ENCODE data around the gene EPS8L3. TPM values are rescaled to one million over a fixed set of nuclear protein-coding genes. Genes with fewer than 3 reads are reported as not detected.

Gene EPS8L3
- polyA plus RNA-seq, 1 donor = 0.86 TPM

GRCh38 chr1:109793486-109794318, 30.0 kb upstream of the EPS8L3 start:
- DNase-seq = peak; percentile 38

GRCh38 chr1:109793089-109793485, 29.4 kb upstream of the EPS8L3 start:
- DNase-seq = no peak

- DNase-seq = peak; percentile 93
These were observed 28.5 kb upstream of the EPS8L3 start for GRCh38 chr1:109792056-109792831.

GRCh38 chr1:109791495-109792043, 27.8 kb upstream of the EPS8L3 start:
- no peak for DNase-seq

- DNase-seq = no peak
These were observed 27.2 kb upstream of the EPS8L3 start for GRCh38 chr1:109790735-109791494.

DNA sequence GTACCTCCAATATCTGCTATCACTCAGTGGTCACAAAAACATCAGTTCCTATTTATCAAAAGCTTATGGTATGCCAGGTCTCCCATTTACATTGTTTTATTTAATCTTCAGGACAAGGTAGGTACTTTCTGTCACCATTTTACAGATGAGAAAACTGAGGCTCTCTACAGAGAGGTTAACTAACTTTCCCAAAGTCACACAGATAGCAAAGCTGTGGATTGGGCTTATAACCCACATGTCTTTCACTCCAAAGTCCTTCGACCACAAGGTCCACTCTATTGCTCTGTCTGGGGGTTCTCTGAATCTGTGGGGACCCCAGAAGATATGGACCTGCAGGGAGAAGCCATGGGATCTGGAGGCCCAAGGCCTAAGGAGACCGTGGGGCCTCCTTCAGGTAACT, 26.6 kb upstream of the EPS8L3 start:
- no peak for DNase-seq

- no peak for DNase-seq
These were observed 25.9 kb upstream of the EPS8L3 start for GRCh38 chr1:109789551-109790180.

- no peak for DNase-seq
These were observed 25.2 kb upstream of the EPS8L3 start for GRCh38 chr1:109788695-109789521.

GRCh38 chr1:109787845-109788601, 24.3 kb upstream of the EPS8L3 start:
- DNase-seq = no peak

DNA sequence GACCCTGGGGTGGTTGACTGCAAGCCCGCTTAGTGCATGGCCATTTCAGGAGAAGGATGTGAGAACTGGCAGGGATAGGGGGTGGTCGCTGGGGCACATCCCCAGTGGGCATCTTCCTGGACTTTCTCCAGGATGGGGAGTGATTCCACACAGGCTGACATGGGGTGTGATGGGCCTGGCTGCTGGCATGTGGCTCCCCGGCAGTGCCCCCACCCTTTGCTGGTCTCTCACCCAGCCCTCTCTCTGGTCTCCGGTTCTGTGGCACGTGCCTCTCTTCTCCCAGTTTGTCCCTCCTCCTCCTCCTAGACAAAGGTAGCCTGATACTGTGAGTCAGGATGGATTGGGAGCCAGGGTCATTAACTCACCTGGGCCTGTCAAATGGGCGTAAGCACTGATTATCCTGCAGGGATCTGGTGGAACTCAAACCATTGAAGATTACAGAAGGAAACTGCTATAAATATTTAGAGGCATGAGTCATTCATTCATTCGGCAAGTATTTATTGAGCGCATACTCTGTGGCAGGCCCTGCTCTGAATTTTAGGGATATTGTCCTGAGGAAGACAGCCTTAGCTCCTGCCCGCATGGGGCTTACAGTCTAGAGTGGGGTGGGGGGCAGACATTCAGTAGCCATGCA, 23.6 kb upstream of the EPS8L3 start:
- DNase-seq = no peak

- no peak for DNase-seq
These were observed 22.9 kb upstream of the EPS8L3 start for GRCh38 chr1:109786531-109787021.

GRCh38 chr1:109786112-109786480, 22.4 kb upstream of the EPS8L3 start:
- DNase-seq = no peak

GRCh38 chr1:109785446-109786111, 21.9 kb upstream of the EPS8L3 start:
- DNase-seq = no peak

DNA sequence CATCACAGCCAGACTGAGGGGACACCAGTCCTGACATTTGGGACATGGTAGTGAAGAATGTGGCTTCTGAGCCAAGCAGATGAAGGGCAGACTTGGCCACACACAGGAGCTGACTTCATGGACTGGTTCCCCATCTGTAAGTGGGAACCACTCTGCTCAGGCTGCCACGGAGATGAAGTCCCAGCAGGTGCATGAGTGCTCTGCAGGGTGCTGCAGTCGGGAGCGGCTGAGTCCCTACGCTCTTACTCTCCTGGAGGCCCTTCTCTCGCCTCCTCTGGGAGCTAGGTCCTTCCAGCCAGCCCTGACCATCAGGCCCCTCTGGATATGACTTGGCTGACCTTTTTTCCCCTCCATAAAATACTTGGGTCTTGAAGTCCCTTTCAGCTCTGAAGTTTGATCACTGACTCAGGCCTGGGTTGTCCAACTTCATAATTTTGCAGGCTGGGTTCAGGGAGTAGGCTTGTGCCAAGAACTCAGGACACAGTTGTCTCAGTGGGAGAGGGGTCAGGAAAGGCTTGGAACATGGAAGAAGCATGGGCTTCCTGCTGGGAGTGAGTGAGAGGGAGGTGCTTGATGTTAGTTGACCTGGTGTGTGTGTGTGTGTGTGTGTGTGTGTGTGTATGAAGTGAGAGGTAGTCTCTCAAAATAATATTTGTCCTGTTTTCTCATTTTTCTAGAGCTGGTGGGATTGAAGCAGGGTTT, 21.0 kb upstream of the EPS8L3 start:
- no peak for DNase-seq

DNA sequence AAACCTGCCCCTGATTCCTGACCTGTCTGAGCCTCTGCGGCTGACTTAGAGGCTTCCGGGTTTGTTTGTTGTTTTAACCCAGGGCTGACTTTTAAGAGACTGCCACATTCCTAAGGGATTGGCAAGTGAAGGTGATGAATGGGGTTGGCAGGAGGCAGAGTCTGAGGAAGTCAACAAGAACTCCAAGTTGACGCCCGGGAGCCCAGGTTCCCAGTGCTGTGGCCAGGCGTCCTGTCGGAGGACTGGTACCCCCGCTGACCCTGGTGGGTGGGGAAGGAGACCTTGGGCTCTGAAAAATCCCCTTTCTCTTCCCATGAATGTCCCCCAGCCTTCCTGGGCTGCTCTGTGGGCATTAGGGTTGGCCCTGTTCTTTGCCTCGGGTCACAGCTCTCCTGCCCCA, 19.7 kb upstream of the EPS8L3 start:
- DNase-seq = peak; percentile 41

GRCh38 chr1:109782927-109783326, 19.2 kb upstream of the EPS8L3 start:
- DNase-seq = no peak

- no peak for DNase-seq
These were observed 18.8 kb upstream of the EPS8L3 start for GRCh38 chr1:109782514-109782913.

- DNase-seq = no peak
These were observed 18.1 kb upstream of the EPS8L3 start for GRCh38 chr1:109781806-109782205.
